CD4-positive, alpha-beta T cell treated with Interleukin-21 for 1 hour (primary cell): ENCODE results near the gene SNTG2.
A peak's percentile ranks its signal among the peaks of the same experiment; 100 is the strongest.

ENCODE experiments used
- DNase-seq: peaks from one replicate; pipeline ENCODE4 v3.0.0-alpha.2; 2020

The SNTG2 gene

GRCh38 chr2:1004398-1004797, 53.7 kb downstream of the SNTG2 start:
- no peak for DNase-seq

- no peak for DNase-seq
These were observed 59.8 kb downstream of the SNTG2 start for GRCh38 chr2:1010415-1010930.

- DNase-seq, result no peak
These were observed 60.4 kb downstream of the SNTG2 start for GRCh38 chr2:1011006-1011405.

GRCh38 chr2:1011985-1012384, 61.3 kb downstream of the SNTG2 start:
- no peak for DNase-seq

GRCh38 chr2:1014802-1015201, 64.2 kb downstream of the SNTG2 start:
- DNase-seq, result no peak

GRCh38 chr2:1016500-1016899, 65.9 kb downstream of the SNTG2 start:
- DNase-seq, result no peak

- DNase-seq, result no peak
These were observed 67.2 kb downstream of the SNTG2 start for GRCh38 chr2:1017827-1018226.

GRCh38 chr2:1020206-1020605, 69.6 kb downstream of the SNTG2 start:
- no peak for DNase-seq

GRCh38 chr2:1022178-1022577, 71.5 kb downstream of the SNTG2 start:
- DNase-seq, result no peak

- DNase-seq, result no peak
These were observed 74.3 kb downstream of the SNTG2 start for GRCh38 chr2:1024981-1025380.

GRCh38 chr2:1026141-1026540, 75.5 kb downstream of the SNTG2 start:
- no peak for DNase-seq

GRCh38 chr2:1028831-1029230, 78.2 kb downstream of the SNTG2 start:
- DNase-seq, result no peak

- peak; percentile 4 for DNase-seq
These were observed 81.4 kb downstream of the SNTG2 start for GRCh38 chr2:1032030-1032429.

GRCh38 chr2:1033069-1033468, 82.4 kb downstream of the SNTG2 start:
- DNase-seq, result no peak

- DNase-seq, result no peak
These were observed 86.4 kb downstream of the SNTG2 start for GRCh38 chr2:1037066-1037465.

GRCh38 chr2:1039549-1039948, 88.9 kb downstream of the SNTG2 start:
- no peak for DNase-seq

- no peak for DNase-seq
These were observed 90.6 kb downstream of the SNTG2 start for GRCh38 chr2:1041012-1041805.

GRCh38 chr2:1045109-1045508, 94.5 kb downstream of the SNTG2 start:
- no peak for DNase-seq

- no peak for DNase-seq
These were observed 95.4 kb downstream of the SNTG2 start for GRCh38 chr2:1046067-1046466.

GRCh38 chr2:1047485-1047884, 96.8 kb downstream of the SNTG2 start:
- DNase-seq, result peak; percentile 12

- DNase-seq, result no peak
These were observed 99.0 kb downstream of the SNTG2 start for GRCh38 chr2:1049691-1050090.

GRCh38 chr2:1051075-1051474, 100.4 kb downstream of the SNTG2 start:
- no peak for DNase-seq

GRCh38 chr2:1052771-1053191, 102.1 kb downstream of the SNTG2 start:
- no peak for DNase-seq

- no peak for DNase-seq
These were observed 103.1 kb downstream of the SNTG2 start for GRCh38 chr2:1053786-1054185.

GRCh38 chr2:1054399-1054798, 103.8 kb downstream of the SNTG2 start:
- no peak for DNase-seq
